Choroid plexus epithelial cell (primary cell): ENCODE data around the gene RGS6.

Experiments
- DNase-seq: peaks from one replicate; pipeline ENCODE4 v3.0.0-alpha.2; 2010; ENCODE audit warnings: low read depth
- H3K4me3 ChIP-seq: 2 replicates; pipeline ENCODE4 v1.5.1; 2011; ENCODE audit warnings: low read depth, mild to moderate bottlenecking, control low read depth, low read length, moderate library complexity
- CTCF ChIP-seq: conservative IDR thresholded peaks from 2 replicates; pipeline ENCODE4 v1.5.1; 2011; ENCODE audit warnings: low read depth, mild to moderate bottlenecking, control low read depth, inconsistent platforms, low read length, moderate library complexity

Gene RGS6

GRCh38 chr14:72558721-72559120 is 626.5 kb downstream of the RGS6 start:
- DNase-seq: peak; percentile 35
- H3K4me3 ChIP-seq: no peak overlapping the region
- no peak for TF ChIP-seq CTCF

- TF ChIP-seq CTCF: no peak
- H3K4me3 ChIP-seq: no peak overlapping the region
- DNase-seq: no peak
Observed at GRCh38 chr14:72559202-72559601, 627.0 kb downstream of the RGS6 start.

- H3K4me3 ChIP-seq: no peak overlapping the region
- no peak for DNase-seq
- no peak for TF ChIP-seq CTCF
Observed at GRCh38 chr14:72559669-72560255, 627.5 kb downstream of the RGS6 start.

- TF ChIP-seq CTCF: no peak
- DNase-seq: no peak
- no peak overlapping the region for H3K4me3 ChIP-seq
Observed at GRCh38 chr14:72560331-72560730, 628.1 kb downstream of the RGS6 start.

- DNase-seq: no peak
- H3K4me3 ChIP-seq: no peak overlapping the region
- TF ChIP-seq CTCF: no peak
Observed at GRCh38 chr14:72560889-72561493, 628.8 kb downstream of the RGS6 start.

- no peak for DNase-seq
- H3K4me3 ChIP-seq: no peak overlapping the region
- TF ChIP-seq CTCF: no peak
Observed at GRCh38 chr14:72562300-72562699, 630.1 kb downstream of the RGS6 start.

- no peak for TF ChIP-seq CTCF
- DNase-seq: no peak
Observed at GRCh38 chr14:72563676-72564075, 631.4 kb downstream of the RGS6 start.

More at GRCh38 chr14:72563676-72564075, 631.4 kb downstream of the RGS6 start:
- H3K4me3 ChIP-seq: no peak overlapping the region
